Esophagus squamous epithelium (tissue), 4 donors: ENCODE data around the gene BABAM2.

Source experiments
- POLR2A ChIP-seq, 4 donors: fragments of 450-650 bp; IDR thresholded peaks; one replicate each; pipeline ENCODE4 v1.6.1; 2017; ENCODE audit warnings: antibody characterized with exemption in 4 of 4, mild to moderate bottlenecking in 4 of 4, moderate library complexity in 3 of 4
- TF ChIP-seq, protein P1 (sequence below), 6 experiments: fragments of 450-650 bp in 4 of 6; fragments of 200-600 bp in 2 of 6; sonication (generic) in 2 of 6; IDR thresholded peaks; one replicate each; pipeline ENCODE4 v1.5.1; 2016 to 2019; ENCODE audit warnings: antibody characterized with exemption in 6 of 6, mild to moderate bottlenecking in 4 of 6, moderate library complexity in 4 of 6

DNA sequence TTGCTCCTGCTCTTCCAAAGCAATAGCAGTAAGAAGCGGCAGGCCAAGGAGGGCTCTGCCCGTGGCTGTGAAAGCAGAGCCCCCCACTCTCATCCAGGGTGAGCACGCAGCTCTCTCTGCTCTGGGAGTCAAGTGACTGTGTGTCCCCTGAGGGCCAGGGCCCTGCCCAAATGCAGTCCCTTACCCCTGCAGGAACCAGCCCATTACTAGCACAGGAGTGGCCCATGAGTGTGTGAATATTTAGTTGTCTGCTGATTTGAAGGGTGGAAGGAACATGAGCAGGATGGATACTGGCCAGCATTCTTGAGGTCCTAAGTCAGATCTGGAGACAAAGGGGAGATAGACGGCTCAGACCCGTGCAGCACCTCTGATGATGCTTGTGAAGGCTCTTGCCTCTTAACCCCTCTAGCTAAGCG, 432.5 kb downstream of the BABAM2 start:
- TF ChIP-seq, protein P1, sequence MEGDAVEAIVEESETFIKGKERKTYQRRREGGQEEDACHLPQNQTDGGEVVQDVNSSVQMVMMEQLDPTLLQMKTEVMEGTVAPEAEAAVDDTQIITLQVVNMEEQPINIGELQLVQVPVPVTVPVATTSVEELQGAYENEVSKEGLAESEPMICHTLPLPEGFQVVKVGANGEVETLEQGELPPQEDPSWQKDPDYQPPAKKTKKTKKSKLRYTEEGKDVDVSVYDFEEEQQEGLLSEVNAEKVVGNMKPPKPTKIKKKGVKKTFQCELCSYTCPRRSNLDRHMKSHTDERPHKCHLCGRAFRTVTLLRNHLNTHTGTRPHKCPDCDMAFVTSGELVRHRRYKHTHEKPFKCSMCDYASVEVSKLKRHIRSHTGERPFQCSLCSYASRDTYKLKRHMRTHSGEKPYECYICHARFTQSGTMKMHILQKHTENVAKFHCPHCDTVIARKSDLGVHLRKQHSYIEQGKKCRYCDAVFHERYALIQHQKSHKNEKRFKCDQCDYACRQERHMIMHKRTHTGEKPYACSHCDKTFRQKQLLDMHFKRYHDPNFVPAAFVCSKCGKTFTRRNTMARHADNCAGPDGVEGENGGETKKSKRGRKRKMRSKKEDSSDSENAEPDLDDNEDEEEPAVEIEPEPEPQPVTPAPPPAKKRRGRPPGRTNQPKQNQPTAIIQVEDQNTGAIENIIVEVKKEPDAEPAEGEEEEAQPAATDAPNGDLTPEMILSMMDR (IDR thresholded peaks at IDR 0.05), result no peak
- no peak for TF ChIP-seq POLR2A (IDR thresholded peaks at IDR 0.05)
